HG02970 (cell line): ENCODE data around the gene MAMLD1.
A peak's percentile ranks its signal among the peaks of the same experiment; 100 is the strongest.

ENCODE experiments used
- ATAC-seq: cut with Tn5 transposase; IDR thresholded peaks from one replicate; pipeline ENCODE4 v1.9.1; 2021; ENCODE audit warnings: mild to moderate bottlenecking, moderate library complexity, moderate number of reproducible peaks; ENCODE audit not compliant: unreplicated experiment, low FRiP score

Gene MAMLD1

GRCh38 chrX:150455215-150455608, 92.1 kb downstream of the MAMLD1 start:
- ATAC-seq, result no peak

- no peak for ATAC-seq
Observed at GRCh38 chrX:150456466-150456865, 93.3 kb downstream of the MAMLD1 start.

GRCh38 chrX:150456941-150457340, 93.8 kb downstream of the MAMLD1 start:
- no peak for ATAC-seq

GRCh38 chrX:150459196-150459595, 96.1 kb downstream of the MAMLD1 start:
- no peak for ATAC-seq

- no peak for ATAC-seq
Observed at GRCh38 chrX:150460063-150460462, 96.9 kb downstream of the MAMLD1 start.

- ATAC-seq, result no peak
Observed at GRCh38 chrX:150460781-150461180, 97.7 kb downstream of the MAMLD1 start.

GRCh38 chrX:150463566-150463965, 100.4 kb downstream of the MAMLD1 start:
- no peak for ATAC-seq

- no peak for ATAC-seq
Observed at GRCh38 chrX:150464001-150464400, 100.9 kb downstream of the MAMLD1 start.

GRCh38 chrX:150465326-150465725, 102.2 kb downstream of the MAMLD1 start:
- ATAC-seq, result no peak

GRCh38 chrX:150465881-150466775, 103.0 kb downstream of the MAMLD1 start:
- no peak for ATAC-seq

- ATAC-seq, result no peak
Observed at GRCh38 chrX:150472306-150472705, 109.2 kb downstream of the MAMLD1 start.

GRCh38 chrX:150473371-150473770, 110.3 kb downstream of the MAMLD1 start:
- ATAC-seq, result no peak

GRCh38 chrX:150475461-150475860, 112.3 kb downstream of the MAMLD1 start:
- ATAC-seq, result no peak

GRCh38 chrX:150476164-150476699, 113.1 kb downstream of the MAMLD1 start:
- no peak for ATAC-seq

- ATAC-seq, result no peak
Observed at GRCh38 chrX:150477371-150477770, 114.3 kb downstream of the MAMLD1 start.

- peak; percentile 41 for ATAC-seq
Observed at GRCh38 chrX:150478496-150479492, 115.7 kb downstream of the MAMLD1 start.

- no peak for ATAC-seq
Observed at GRCh38 chrX:150482537-150483206, 119.6 kb downstream of the MAMLD1 start.

GRCh38 chrX:150483356-150483985, 120.4 kb downstream of the MAMLD1 start:
- no peak for ATAC-seq

- ATAC-seq, result no peak
Observed at GRCh38 chrX:150486011-150486410, 122.9 kb downstream of the MAMLD1 start.
